Heart left ventricle (tissue), 13 donors: ENCODE results near the gene PAQR4.

Source experiments
- POLR2A ChIP-seq, 2 donors: fragments of 450-650 bp; IDR thresholded peaks; one replicate each; pipeline ENCODE4 v1.6.1; 2017; ENCODE audit warnings: antibody characterized with exemption in 2 of 2, mild to moderate bottlenecking in 2 of 2, moderate library complexity in 2 of 2
- TF ChIP-seq, protein P1 (sequence below), 12 donors: fragments of 200-600 bp; sonication (generic) in 4 of 12; IDR thresholded peaks; one replicate each; pipeline versions ENCODE4 v1.5.0 to v1.8.0; 2018 to 2022; ENCODE audit warnings: antibody characterized with exemption in 12 of 12, mild to moderate bottlenecking in 5 of 12
- donor health status: ischemic (EF 13 %, LVEDD 7.1; RV severe dilation, severe dysfunction).
- donor health status: DM: no; HTN: yes; CAD: no.
- donor health status: DM: no; HTN: no; CAD: no.
- donor health status: ischemic (EF 25% LVEDD 6.9; RV normal size, moderate dysfunction).
- donor health status: ischemic (EF 25% LVEDD 5.7; RV mildly dilated, moderate dysfunction).
- donor health status: ischemic (EF 35%, LVEDD 5.7; RV mildly dilated, moderate dysfunction).
- donor health status: nonischemic (EF 11% LVEDD 7.7; RV severe dilation, severe dysfunction).
- donor health status: DM: yes; HTN: yes; CAD: no.
- donor health status: PGD.
- donor health status: ischemic (EF 29% LVEDD 5.4; RV normal size, mild dysfunction).
- donor health status: nonischemic (EF 23%, LVEDD 6.1; RV moderate dilation, normal function).

DNA sequence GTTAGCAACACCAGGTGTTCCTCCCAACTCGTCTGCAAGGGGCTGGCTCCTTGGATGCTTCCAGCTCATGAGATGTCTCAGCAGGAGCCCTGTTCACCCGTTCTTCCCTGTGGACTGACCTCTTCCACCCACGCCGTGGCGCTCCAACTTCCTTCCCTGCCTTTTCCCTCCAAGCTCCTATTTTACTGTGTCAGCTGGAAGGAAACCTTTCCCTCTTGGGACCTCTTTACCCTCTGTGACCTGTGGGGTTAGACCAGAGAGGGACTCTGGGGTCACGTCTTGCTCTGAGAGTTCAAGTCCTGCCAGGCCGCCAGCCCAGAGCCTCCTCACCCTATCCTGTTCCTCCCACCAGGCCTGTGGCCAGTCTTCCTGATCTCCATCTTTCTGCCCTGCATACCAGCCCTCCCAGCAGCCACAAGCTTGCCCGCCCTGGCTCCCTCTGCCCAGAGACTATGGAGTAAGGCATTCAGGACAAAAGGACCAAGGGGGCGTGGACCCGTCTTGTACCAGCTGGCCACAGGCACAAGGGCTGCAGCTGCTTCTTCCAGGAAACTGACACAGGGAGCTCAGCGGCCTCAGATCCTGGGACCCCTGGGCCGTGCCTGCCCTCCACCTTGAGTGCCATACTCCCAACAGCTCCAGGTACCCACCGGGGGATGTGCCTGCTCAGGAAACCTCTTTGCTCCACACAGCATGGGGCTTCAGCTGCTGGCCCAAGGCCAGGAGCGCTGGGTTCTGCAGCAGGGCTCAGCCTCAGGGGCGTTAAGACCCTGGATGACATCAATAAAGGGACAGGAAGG, 3.0 kb downstream of the PAQR4 start:
- TF ChIP-seq, protein P1, sequence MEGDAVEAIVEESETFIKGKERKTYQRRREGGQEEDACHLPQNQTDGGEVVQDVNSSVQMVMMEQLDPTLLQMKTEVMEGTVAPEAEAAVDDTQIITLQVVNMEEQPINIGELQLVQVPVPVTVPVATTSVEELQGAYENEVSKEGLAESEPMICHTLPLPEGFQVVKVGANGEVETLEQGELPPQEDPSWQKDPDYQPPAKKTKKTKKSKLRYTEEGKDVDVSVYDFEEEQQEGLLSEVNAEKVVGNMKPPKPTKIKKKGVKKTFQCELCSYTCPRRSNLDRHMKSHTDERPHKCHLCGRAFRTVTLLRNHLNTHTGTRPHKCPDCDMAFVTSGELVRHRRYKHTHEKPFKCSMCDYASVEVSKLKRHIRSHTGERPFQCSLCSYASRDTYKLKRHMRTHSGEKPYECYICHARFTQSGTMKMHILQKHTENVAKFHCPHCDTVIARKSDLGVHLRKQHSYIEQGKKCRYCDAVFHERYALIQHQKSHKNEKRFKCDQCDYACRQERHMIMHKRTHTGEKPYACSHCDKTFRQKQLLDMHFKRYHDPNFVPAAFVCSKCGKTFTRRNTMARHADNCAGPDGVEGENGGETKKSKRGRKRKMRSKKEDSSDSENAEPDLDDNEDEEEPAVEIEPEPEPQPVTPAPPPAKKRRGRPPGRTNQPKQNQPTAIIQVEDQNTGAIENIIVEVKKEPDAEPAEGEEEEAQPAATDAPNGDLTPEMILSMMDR (IDR thresholded peaks at IDR 0.05): no peak
- no peak for TF ChIP-seq POLR2A (IDR thresholded peaks at IDR 0.05)
